ENCODE measurements around the gene RAB33A.

The RAB33A gene

GRCh38 chrX:130184857-130185256 lies 13.1 kb downstream of the RAB33A start:
- TF ChIP-seq, protein P1, sequence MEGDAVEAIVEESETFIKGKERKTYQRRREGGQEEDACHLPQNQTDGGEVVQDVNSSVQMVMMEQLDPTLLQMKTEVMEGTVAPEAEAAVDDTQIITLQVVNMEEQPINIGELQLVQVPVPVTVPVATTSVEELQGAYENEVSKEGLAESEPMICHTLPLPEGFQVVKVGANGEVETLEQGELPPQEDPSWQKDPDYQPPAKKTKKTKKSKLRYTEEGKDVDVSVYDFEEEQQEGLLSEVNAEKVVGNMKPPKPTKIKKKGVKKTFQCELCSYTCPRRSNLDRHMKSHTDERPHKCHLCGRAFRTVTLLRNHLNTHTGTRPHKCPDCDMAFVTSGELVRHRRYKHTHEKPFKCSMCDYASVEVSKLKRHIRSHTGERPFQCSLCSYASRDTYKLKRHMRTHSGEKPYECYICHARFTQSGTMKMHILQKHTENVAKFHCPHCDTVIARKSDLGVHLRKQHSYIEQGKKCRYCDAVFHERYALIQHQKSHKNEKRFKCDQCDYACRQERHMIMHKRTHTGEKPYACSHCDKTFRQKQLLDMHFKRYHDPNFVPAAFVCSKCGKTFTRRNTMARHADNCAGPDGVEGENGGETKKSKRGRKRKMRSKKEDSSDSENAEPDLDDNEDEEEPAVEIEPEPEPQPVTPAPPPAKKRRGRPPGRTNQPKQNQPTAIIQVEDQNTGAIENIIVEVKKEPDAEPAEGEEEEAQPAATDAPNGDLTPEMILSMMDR (IDR thresholded peaks at IDR 0.05; ENCODE audit: insufficient read depth, low read length, missing control alignments) = no peak
- POLR2A ChIA-PET = no interaction called here
- CTCF ChIA-PET = no interaction called here
- no peak for DNase-seq (ENCODE audit: low read depth, low spot score)
- no peak overlapping the region for H3K4me3 ChIP-seq (ENCODE audit: low read depth, low read length)

- no peak overlapping the region for H3K4me3 ChIP-seq (ENCODE audit: low read depth, low read length)
- TF ChIP-seq, protein P1 (IDR thresholded peaks at IDR 0.05; ENCODE audit: insufficient read depth, low read length, missing control alignments) = no peak
- DNase-seq (ENCODE audit: low read depth, low spot score) = no peak
- POLR2A ChIA-PET = no interaction called here
- CTCF ChIA-PET = interaction anchor here (1.0 to 14.4 kb wide), 4 partner anchors 8 to 107 kb away, joined by 4 to 143 read pairs (median 4); no protein-coding TSS in a partner anchor
Measured at GRCh38 chrX:130186651-130187050, 14.9 kb downstream of the RAB33A start.

- TF ChIP-seq, protein P1 (IDR thresholded peaks at IDR 0.05; ENCODE audit: insufficient read depth, low read length, missing control alignments) = no peak
- ChIA-PET CTCF (interaction anchor here (1.0 to 14.4 kb wide), 5 partner anchors 9 to 130 kb away, joined by 3 to 143 read pairs (median 4); no protein-coding TSS in a partner anchor), POLR2A (no interaction called here)
- no peak for DNase-seq (ENCODE audit: low read depth, low spot score)
- no peak overlapping the region for H3K4me3 ChIP-seq (ENCODE audit: low read depth, low read length)
Measured at GRCh38 chrX:130190801-130191200, 19.0 kb downstream of the RAB33A start.

DNA sequence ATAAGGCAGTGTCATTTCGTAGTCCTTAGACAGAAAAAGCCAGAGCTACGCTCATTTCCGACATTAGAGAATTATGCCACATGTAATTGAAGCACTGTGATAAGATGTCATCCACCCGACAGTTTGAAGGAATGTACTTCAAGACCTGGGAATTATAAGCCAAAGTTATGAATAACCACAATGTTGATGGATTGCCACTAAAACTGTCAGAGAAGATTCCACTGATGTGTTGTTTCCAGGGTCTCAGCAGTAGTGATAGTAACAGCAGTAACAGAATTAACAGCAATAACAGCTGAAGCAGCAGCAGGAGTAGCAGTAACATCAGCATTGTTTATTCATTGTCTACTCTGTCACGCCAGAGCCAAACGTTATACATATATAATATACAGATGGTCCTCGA lies 24.7 kb downstream of the RAB33A start:
- DNase-seq (ENCODE audit: low read depth, low spot score) = no peak
- H3K4me3 ChIP-seq (ENCODE audit: low read depth, low read length) = no peak overlapping the region
- ChIA-PET POLR2A (no interaction called here), CTCF (interaction anchor here (14.4 kb wide), 1 partner anchor 117 kb away, joined by 143 read pairs; no protein-coding TSS in a partner anchor)
- TF ChIP-seq, protein P1 (IDR thresholded peaks at IDR 0.05; ENCODE audit: insufficient read depth, low read length, missing control alignments) = no peak

DNA sequence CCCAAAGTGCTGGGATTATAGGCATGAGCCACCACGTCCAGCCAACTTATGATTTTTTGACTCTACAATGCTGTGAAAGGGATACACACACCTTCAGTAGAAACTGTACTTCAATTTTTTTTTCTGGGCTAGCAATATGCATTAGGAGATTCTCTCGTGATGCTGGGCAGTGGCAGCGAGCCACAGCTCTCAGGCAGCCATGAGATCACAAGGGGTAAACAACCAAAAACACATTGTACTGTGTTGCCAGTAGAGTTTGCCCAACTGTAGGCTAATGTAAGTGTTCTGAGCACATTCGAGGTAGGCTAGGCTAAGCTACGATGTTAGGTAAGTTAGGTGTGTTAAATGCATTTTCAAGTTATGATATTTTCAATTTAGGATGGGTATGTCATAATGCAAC lies 25.7 kb downstream of the RAB33A start:
- TF ChIP-seq, protein P1 (IDR thresholded peaks at IDR 0.05; ENCODE audit: insufficient read depth, low read length, missing control alignments) = no peak
- ChIA-PET CTCF (interaction anchor here (0.6 to 14.4 kb wide), 2 partner anchors 10 to 118 kb away, joined by 3 to 143 read pairs; no protein-coding TSS in a partner anchor), POLR2A (no interaction called here)

DNA sequence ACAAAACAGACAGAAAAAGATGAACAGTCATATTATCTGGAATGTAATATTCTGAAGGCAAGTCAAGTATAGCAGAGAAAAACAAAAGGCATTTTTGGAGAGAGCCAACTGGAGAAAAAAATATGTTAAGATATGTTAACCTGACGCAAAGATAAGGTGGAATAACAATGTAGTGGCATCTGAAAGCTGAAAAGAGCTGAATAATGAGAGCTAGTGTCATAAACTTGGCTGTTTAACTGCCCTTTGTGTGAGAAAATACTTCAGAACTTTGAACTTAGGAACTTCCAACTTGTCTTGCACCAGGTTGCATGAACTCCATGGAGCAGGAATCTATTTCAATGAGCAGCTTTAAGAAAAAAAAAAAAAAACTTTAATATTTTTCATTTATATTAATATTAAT lies 32.9 kb downstream of the RAB33A start:
- TF ChIP-seq, protein P1 (IDR thresholded peaks at IDR 0.05; ENCODE audit: insufficient read depth, low read length, missing control alignments) = no peak
- POLR2A ChIA-PET = no interaction called here
- no peak for DNase-seq (ENCODE audit: low read depth, low spot score)
- no peak overlapping the region for H3K4me3 ChIP-seq (ENCODE audit: low read depth, low read length)
- CTCF ChIA-PET = interaction anchor here (1.0 kb wide), 1 partner anchor 125 kb away, joined by 3 read pairs; no protein-coding TSS in a partner anchor

More for the DNA sequence above, 25.7 kb downstream of the RAB33A start:
- H3K4me3 ChIP-seq (ENCODE audit: low read depth, low read length) = no peak overlapping the region
- no peak for DNase-seq (ENCODE audit: low read depth, low spot score)

Measured in AG04449 (cell line).